Measurements from ENCODE around the gene FSTL3. TPM values are rescaled to one million over a fixed set of nuclear protein-coding genes. Genes with fewer than 3 reads are reported as not detected.

Gene FSTL3
- total and polyA plus RNA-seq, 8 donors = 7.6 to 145 (median 11.5) TPM

DNA sequence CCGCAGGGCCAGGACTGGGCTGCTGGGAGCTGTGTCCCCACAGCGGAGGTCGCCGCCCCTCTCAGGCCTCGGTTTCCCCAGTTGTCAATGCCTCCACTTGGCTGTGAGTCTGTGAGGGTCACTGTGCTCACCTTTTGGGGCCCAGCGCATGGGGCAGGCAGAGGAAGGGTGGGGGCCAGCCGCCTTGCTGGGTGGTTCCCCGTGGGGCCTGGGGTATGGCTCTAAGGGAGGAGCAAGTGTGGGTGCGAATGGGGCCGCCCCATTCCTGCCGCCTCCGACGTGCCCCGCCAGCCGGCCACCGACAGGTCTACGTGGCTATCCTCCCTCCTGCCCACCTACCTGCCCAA lies 37.3 kb upstream of the FSTL3 start:
- H3K27ac ChIP-seq = no peak overlapping the region
- DNase-seq = no peak
- TF ChIP-seq, protein P1, sequence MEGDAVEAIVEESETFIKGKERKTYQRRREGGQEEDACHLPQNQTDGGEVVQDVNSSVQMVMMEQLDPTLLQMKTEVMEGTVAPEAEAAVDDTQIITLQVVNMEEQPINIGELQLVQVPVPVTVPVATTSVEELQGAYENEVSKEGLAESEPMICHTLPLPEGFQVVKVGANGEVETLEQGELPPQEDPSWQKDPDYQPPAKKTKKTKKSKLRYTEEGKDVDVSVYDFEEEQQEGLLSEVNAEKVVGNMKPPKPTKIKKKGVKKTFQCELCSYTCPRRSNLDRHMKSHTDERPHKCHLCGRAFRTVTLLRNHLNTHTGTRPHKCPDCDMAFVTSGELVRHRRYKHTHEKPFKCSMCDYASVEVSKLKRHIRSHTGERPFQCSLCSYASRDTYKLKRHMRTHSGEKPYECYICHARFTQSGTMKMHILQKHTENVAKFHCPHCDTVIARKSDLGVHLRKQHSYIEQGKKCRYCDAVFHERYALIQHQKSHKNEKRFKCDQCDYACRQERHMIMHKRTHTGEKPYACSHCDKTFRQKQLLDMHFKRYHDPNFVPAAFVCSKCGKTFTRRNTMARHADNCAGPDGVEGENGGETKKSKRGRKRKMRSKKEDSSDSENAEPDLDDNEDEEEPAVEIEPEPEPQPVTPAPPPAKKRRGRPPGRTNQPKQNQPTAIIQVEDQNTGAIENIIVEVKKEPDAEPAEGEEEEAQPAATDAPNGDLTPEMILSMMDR (IDR thresholded peaks at IDR 0.05) = no peak
- intact Hi-C loops (cut with DNase I) = no loop called here
- peak overlapping the region; percentile 18 to 34 for H3K4me3 ChIP-seq
- ATAC-seq = no peak
- peaks cover 0 to 21% of the 10 kb centered on the region in 2 donors for H3K27me3 ChIP-seq
- H3K9me3 ChIP-seq = no peaks in the 10 kb centered on the region
- peaks cover 14 to 24% of the 10 kb centered on the region in 2 donors for H3K4me1 ChIP-seq
- H3K36me3 ChIP-seq = peaks cover 0 to 6% of the 10 kb centered on the region in 2 donors

DNA sequence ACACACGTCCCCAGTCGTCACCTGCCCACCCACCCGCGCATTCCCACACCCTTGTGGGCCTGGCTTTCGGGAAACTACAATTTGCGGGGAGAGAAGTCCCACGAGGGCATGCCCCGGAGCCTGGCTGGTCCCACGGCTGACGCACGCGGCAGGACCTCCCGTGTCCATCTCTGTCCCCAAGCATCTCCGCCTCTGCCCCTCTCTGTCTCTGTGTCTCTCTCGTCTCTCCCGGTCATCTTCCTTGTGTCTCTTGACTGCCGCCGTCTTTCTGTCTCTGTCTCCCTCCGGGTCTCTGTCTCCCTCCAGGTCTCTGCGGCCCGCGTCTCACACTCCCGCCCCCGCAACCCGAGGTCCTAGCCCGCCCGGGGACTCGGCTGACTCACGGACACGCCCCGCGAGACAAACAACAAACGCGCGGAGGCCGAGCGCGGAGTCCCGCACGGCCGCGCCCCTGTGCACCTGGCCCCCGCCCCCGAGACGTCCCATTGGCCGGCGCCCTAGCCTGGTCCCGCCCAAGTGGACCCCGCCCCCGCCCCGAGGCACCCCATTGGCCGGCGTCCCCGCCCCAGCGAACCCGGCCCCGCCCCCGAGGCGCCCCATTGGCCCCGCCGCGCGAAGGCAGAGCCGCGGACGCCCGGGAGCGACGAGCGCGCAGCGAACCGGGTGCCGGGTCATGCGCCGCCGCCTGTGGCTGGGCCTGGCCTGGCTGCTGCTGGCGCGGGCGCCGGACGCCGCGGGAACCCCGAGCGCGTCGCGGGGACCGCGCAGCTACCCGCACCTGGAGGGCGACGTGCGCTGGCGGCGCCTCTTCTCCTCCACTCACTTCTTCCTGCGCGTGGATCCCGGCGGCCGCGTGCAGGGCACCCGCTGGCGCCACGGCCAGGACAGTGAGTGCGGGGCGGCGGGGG lies 36.7 kb upstream of the FSTL3 start, which contains the start of gene FGF22:
Gene FGF22 (plus strand): TSS at position 627 of the 908 bp plus-strand sequence. CDS start 47 bp downstream, at position 674.
- ATAC-seq = peak; percentile 96
- Histone ChIP-seq H3K36me3 (peaks cover 0 to 12% of the 10 kb centered on the region in 2 donors), H3K4me3 (peak within 1 kb of the TSS; percentile 18 to 34), H3K27me3 (peaks cover 0 to 21% of the 10 kb centered on the region in 2 donors), H3K27ac (no peak within 1 kb of the TSS), H3K4me1 (peaks cover 8 to 18% of the 10 kb centered on the region in 2 donors), H3K9me3 (no peaks in the 10 kb centered on the region)
- intact Hi-C loops (cut with DNase I) = no loop called here
- DNase-seq = peak; percentile 62 to 95 (median 88)
- TF ChIP-seq, protein P1 (IDR thresholded peaks at IDR 0.05) = no peak

DNA sequence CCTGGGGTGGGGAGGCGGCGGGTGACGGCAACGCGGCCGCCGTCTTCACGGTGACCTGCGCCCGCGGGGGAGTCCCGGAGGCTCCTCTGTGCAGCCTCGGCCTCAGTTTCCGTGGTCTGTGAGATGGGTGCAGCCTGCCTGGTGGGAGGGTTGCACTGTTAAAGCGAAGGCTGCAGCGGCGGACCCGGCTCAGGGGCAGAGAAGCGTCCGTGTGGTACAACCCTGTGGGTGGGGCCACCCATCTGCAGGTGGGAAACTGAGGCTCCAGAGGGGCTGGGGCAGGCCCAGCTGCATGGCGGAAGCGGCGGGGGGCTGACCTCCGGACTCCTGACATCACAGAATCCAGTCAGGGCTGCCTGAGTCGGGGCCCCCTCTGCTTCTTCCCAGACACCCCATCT lies 36.0 kb upstream of the FSTL3 start:
- peaks cover 7 to 16% of the 10 kb centered on the region in 2 donors for H3K4me1 ChIP-seq
- peaks cover 0 to 21% of the 10 kb centered on the region in 2 donors for H3K27me3 ChIP-seq
- intact Hi-C loops (cut with DNase I) = no loop called here
- H3K9me3 ChIP-seq = no peaks in the 10 kb centered on the region
- no peak overlapping the region for H3K27ac ChIP-seq
- H3K4me3 ChIP-seq = peak overlapping the region; percentile 17 to 34
- TF ChIP-seq, protein P1 (IDR thresholded peaks at IDR 0.05) = no peak
- H3K36me3 ChIP-seq = peaks cover 0 to 19% of the 10 kb centered on the region in 2 donors
- ATAC-seq (no peak), DNase-seq (no peak)

DNA sequence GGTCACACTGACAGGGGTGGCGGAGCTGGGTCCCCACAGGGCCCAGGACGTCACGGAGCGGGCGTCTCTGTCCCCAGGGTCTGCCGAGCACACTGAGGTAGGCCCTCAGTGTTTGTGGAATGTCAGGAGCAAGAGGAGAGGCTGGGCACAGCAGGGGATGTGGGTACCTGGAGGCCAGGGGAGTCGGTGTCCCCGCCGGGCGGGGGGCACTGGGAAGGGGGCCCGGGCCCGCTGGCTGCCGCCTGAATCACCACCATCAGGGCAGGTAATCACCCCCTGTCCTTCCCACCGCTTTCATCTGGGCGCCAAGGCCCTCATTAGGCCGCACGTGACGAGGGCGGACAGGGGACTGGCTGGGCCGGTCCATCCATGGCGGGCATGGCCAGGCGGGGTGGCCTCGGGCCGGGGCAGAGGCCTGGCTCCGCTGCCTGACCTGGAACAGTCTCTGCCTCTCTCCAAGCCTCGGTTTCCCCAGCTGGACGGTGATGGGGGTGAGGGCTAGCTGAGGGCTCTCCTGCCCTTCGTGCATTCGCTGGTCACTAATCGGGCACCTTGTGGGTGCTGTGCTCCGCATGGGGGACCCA lies 35.5 kb upstream of the FSTL3 start:
- intact Hi-C loops (cut with DNase I) = no loop called here
- no peak overlapping the region for H3K4me3 ChIP-seq
- DNase-seq = no peak

More for the DNA sequence above, 35.5 kb upstream of the FSTL3 start:
- no peak overlapping the region for H3K27ac ChIP-seq
- no peak for ATAC-seq
- H3K27me3 ChIP-seq = peaks cover 0 to 21% of the 10 kb centered on the region in 2 donors
- TF ChIP-seq, protein P1 (IDR thresholded peaks at IDR 0.05) = no peak
- H3K4me1 ChIP-seq = peaks cover 7 to 16% of the 10 kb centered on the region in 2 donors
- H3K9me3 ChIP-seq = no peaks in the 10 kb centered on the region
- peaks cover 0 to 24% of the 10 kb centered on the region in 2 donors for H3K36me3 ChIP-seq
